H1 (cell line): Measurements from ENCODE around the gene GLIPR1. TPM values are rescaled to one million over a fixed set of nuclear protein-coding genes. Genes with fewer than 3 reads are reported as not detected.

Experiments used
- BRCA1 ChIP-seq: IDR thresholded peaks from 2 replicates; pipeline ENCODE4 v1.6.1; 2012; ENCODE audit warnings: low read depth, low read length, improper control_type of control experiment
- CHD7 ChIP-seq: fragments of 300-600 bp; sonication (generic); IDR thresholded peaks from 2 replicates; pipeline ENCODE4 v1.7.1; 2012; ENCODE audit warnings: low read length, moderate library complexity, mild to moderate bottlenecking, inconsistent platforms; ENCODE audit not compliant: insufficient replicate concordance
- CREB1 ChIP-seq: IDR thresholded peaks from 2 replicates; pipeline ENCODE4 v1.6.1; 2012; ENCODE audit warnings: inconsistent platforms
- HDAC6 ChIP-seq: IDR thresholded peaks from one replicate; pipeline ENCODE4 v1.7.1; 2012; ENCODE audit warnings: low read depth, mild to moderate bottlenecking, inconsistent platforms, low read length, moderate library complexity
- KDM1A ChIP-seq: fragments of 200-600, 300-600 bp; sonication (generic); IDR thresholded peaks from 2 replicates; pipeline ENCODE4 v1.7.1; 2016; ENCODE audit warnings: mild to moderate bottlenecking, low read length, borderline replicate concordance
- POU5F1 ChIP-seq: IDR thresholded peaks from 2 replicates; pipeline ENCODE4 v1.6.1; 2011; ENCODE audit warnings: low read depth, mild to moderate bottlenecking, low read length, moderate library complexity
- RAD21 ChIP-seq, 2 experiments: IDR thresholded peaks in 1 of 2; conservative IDR thresholded peaks in 1 of 2; 2 replicates each; pipeline ENCODE4 v1.6.1; 2011; ENCODE audit warnings: low read depth in 2 of 2, low read length in 2 of 2, improper control_type of control experiment in 1 of 2, inconsistent platforms in 1 of 2, mild to moderate bottlenecking in 1 of 2, moderate library complexity in 1 of 2
- polyA plus RNA-seq, 7 experiments: library from polyadenylated mRNA; depleted of rRNA in 3 of 7; stranded (reverse) in 5 of 7; unstranded in 2 of 7; fragments of >200 nt in 5 of 7; fragments of 200-250 nt in 2 of 7; gene quantifications; 1 replicate in 5 of 7; 2 replicates in 1 of 7; 4 replicates in 1 of 7; pipeline versions ENCODE4 v1.2.1 to v1.2.3, GENCODE V29; 2011 to 2013; ENCODE audit warnings: missing spikeins in 2 of 7, mixed read lengths in 2 of 7
- total RNA-seq: library from RNA; stranded (reverse); fragmentation: NEBNext Ultra II Directional; extraction: Animal tissue kit (Norgen Biotek cat#: 25700); gene quantifications from 2 replicates; pipeline ENCODE4 v1.2.1, GENCODE V29; 2021
- TF ChIP-seq, protein P1 (sequence below): IDR thresholded peaks from 2 replicates; pipeline ENCODE4 v1.6.1; 2011; ENCODE audit warnings: low read depth, mild to moderate bottlenecking, low read length; ENCODE audit not compliant: insufficient read depth

Gene GLIPR1
- total and polyA plus RNA-seq, 2 of the 8 experiments (the other 6 are each of a cell fraction or from before 2014, with no cell fraction given) = 0.23 to 1.5 TPM

- TF ChIP-seq CHD7 = no peak
- TF ChIP-seq CREB1 = peak; percentile 77
- no peak for TF ChIP-seq POU5F1
- TF ChIP-seq, protein P1, sequence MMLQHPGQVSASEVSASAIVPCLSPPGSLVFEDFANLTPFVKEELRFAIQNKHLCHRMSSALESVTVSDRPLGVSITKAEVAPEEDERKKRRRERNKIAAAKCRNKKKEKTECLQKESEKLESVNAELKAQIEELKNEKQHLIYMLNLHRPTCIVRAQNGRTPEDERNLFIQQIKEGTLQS = no peak
- TF ChIP-seq KDM1A = no peak
- no peak for TF ChIP-seq HDAC6
- TF ChIP-seq BRCA1 = 0 out of 2 replicates have a peak, but pooled peaks have one; percentile 15
- peak in 1 of 2 experiments; percentile 14; a peak in 1 of 4 replicates for TF ChIP-seq RAD21 (IDR thresholded peaks at IDR 0.05 in 1 of 2, conservative IDR thresholded peaks at IDR 0.05 in 1 of 2; ENCODE audit: low read depth in 2 of 2, low read length in 2 of 2)
Measured at GRCh38 chr12:75511116-75512048, 30.8 kb downstream of the GLIPR1 start, which contains the start of gene KRR1 (continued).
